WTC11 (cell line): Measurements from ENCODE around the gene RUNX2.

Experiments used
- CTCF ChIP-seq: fragments of 200-600 bp; IDR thresholded peaks from 2 replicates; pipeline ENCODE4 v1.8.0; 2022; ENCODE audit warnings: antibody characterized with exemption
- TEAD1 ChIP-seq: sonication (generic); formaldehyde crosslinking; IDR thresholded peaks from 2 replicates; pipeline ENCODE4 v1.8.0; 2022; ENCODE audit warnings: mild to moderate bottlenecking, missing genetic modification reagents

GRCh38 chr6:45278367-45278766 is 49.8 kb upstream of the RUNX2 start:
- TF ChIP-seq TEAD1 (no peak), CTCF (no peak)
